Spleen (tissue), 7 donors: ENCODE data around the gene CFAP221.

Experiments
- POLR2A ChIP-seq, 3 donors: fragments of 450-650 bp; IDR thresholded peaks; one replicate each; pipeline ENCODE4 v1.5.1; 2017; ENCODE audit warnings: antibody characterized with exemption in 3 of 3, mild to moderate bottlenecking in 1 of 3
- POLR2AphosphoS5 ChIP-seq, 3 donors: sonication (generic); formaldehyde crosslinking; IDR thresholded peaks; one replicate each; pipeline ENCODE4 v1.5.1; 2017; ENCODE audit warnings: antibody characterized with exemption in 3 of 3
- TF ChIP-seq, protein P1 (sequence below), 11 experiments: fragments of 200-600 bp in 7 of 11; fragments of 450-650 bp in 4 of 11; sonication (generic) in 4 of 11; IDR thresholded peaks in 8 of 11; conservative IDR thresholded peaks in 3 of 11; 1 replicate in 7 of 11; 2 replicates in 4 of 11; pipeline versions ENCODE4 v1.4.0 to v1.8.0; 2016 to 2021; ENCODE audit warnings: antibody characterized with exemption in 11 of 11, inconsistent platforms in 4 of 11, mild to moderate bottlenecking in 1 of 11
- donor health status: DM: no; HTN: no; CAD: no; lungs with moderate emphysema.
- donor health status: DM: no; HTN: no; CAD: no.
- donor health status: DM: no; HTN: no; CAD: no.

DNA sequence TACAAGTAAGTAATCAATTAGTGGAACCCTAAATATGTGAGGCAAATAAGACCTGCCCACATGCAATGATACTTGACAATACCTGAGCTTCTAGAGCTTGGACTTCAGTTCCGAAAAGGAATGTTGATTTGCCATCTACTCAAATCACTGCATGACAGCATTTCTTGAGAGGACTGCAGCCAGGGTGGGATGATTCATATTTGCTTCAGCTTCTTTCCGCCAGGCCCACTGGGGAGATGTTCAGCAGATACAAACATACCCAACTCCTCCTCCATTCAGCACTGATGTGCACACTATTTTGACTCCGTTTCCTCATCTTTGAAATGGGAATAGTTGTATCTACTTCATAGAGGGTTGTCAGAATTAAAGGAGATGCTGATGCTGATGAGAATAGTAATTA, 106.0 kb downstream of the CFAP221 start:
- TF ChIP-seq, protein P1, sequence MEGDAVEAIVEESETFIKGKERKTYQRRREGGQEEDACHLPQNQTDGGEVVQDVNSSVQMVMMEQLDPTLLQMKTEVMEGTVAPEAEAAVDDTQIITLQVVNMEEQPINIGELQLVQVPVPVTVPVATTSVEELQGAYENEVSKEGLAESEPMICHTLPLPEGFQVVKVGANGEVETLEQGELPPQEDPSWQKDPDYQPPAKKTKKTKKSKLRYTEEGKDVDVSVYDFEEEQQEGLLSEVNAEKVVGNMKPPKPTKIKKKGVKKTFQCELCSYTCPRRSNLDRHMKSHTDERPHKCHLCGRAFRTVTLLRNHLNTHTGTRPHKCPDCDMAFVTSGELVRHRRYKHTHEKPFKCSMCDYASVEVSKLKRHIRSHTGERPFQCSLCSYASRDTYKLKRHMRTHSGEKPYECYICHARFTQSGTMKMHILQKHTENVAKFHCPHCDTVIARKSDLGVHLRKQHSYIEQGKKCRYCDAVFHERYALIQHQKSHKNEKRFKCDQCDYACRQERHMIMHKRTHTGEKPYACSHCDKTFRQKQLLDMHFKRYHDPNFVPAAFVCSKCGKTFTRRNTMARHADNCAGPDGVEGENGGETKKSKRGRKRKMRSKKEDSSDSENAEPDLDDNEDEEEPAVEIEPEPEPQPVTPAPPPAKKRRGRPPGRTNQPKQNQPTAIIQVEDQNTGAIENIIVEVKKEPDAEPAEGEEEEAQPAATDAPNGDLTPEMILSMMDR (IDR thresholded peaks at IDR 0.05 in 8 of 11, conservative IDR thresholded peaks at IDR 0.05 in 3 of 11) = no peak
- no peak for TF ChIP-seq POLR2A (IDR thresholded peaks at IDR 0.05)
- TF ChIP-seq POLR2AphosphoS5 (IDR thresholded peaks at IDR 0.05) = no peak
